Measurements from ENCODE around the gene CHMP2A.

The CHMP2A gene

DNA sequence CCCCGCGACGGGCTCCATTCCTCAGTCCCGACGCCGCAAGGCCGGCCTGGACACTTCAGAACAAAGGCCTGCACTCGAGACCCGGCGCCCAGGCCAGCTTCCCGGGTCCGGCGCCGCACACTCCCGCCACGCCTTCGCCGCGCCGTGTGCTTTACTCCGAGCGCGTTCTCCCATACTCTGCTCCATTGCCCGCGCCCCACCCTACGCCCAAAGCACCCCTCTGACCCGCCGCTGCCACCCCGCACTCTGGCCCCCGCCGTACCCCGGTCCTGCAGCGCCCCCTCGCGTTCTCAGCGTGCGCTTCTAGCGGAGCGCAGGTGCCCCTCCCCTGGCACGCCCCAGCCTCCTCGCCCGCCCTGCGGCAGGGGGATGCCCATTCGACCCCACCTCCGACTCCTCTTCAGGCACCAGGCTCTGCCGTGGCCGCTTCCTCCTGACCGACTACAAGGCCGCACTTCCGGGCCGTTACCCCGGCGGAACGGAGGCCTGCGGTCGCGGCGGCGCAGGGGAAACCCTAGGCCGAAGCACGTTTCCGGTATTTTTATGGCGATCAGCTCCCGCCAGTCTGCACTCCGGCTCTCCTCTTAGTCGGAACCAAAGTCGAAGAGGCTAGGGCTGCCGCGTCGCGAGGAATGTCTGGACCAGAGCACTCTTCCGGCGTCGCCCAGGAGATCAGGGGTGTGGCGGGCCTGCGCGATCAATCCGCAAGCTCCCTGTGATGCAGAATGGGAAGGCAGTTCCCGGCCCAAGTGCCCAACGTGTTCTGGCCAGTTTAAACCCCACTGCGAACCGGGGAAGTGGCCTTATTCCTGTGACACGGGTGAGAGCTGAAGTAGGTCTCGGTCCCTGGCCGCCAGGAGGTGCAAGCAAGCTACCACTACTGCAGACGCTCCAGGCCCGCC is 35.3 kb downstream of the CHMP2A start, which contains the start of gene ZBTB45 (continued):
- TF ChIP-seq, protein P1, sequence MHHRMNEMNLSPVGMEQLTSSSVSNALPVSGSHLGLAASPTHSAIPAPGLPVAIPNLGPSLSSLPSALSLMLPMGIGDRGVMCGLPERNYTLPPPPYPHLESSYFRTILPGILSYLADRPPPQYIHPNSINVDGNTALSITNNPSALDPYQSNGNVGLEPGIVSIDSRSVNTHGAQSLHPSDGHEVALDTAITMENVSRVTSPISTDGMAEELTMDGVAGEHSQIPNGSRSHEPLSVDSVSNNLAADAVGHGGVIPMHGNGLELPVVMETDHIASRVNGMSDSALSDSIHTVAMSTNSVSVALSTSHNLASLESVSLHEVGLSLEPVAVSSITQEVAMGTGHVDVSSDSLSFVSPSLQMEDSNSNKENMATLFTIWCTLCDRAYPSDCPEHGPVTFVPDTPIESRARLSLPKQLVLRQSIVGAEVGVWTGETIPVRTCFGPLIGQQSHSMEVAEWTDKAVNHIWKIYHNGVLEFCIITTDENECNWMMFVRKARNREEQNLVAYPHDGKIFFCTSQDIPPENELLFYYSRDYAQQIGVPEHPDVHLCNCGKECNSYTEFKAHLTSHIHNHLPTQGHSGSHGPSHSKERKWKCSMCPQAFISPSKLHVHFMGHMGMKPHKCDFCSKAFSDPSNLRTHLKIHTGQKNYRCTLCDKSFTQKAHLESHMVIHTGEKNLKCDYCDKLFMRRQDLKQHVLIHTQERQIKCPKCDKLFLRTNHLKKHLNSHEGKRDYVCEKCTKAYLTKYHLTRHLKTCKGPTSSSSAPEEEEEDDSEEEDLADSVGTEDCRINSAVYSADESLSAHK (tag by site-specific recombination; IDR thresholded peaks at IDR 0.05): peak; percentile 81
- TF ChIP-seq, protein P2, sequence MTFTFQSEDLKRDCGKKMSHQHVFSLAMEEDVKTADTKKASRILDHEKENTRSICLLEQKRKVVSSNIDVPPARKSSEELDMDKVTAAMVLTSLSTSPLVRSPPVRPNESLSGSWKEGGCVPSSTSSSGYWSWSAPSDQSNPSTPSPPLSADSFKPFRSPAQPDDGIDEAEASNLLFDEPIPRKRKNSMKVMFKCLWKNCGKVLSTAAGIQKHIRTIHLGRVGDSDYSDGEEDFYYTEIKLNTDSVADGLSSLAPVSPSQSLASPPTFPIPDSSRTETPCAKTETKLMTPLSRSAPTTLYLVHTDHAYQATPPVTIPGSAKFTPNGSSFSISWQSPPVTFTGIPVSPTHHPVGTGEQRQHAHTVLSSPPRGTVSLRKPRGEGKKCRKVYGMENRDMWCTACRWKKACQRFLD (tag by site-specific recombination; IDR thresholded peaks at IDR 0.05): no peak
- TF ChIP-seq ZNF311 (tag by site-specific recombination; IDR thresholded peaks at IDR 0.05; ENCODE audit: borderline replicate concordance) (no peak), KLF1 (tag by site-specific recombination; IDR thresholded peaks at IDR 0.05) (peak; percentile 97), ZNF707 (tag by site-specific recombination; IDR thresholded peaks at IDR 0.05) (no peak; the same call in 1 of the 2 replicates), GLIS1 (tag by site-specific recombination; IDR thresholded peaks at IDR 0.05) (peak; percentile 65), RBAK (tag by site-specific recombination; IDR thresholded peaks at IDR 0.05) (peak; percentile 17; the same call in 1 of the 2 replicates), ZNF670 (tag by site-specific recombination; IDR thresholded peaks at IDR 0.05; ENCODE audit: low read depth) (no peak), ZNF324 (tag by site-specific recombination; IDR thresholded peaks at IDR 0.05) (peak; percentile 99), ZNF169 (tag by site-specific recombination; IDR thresholded peaks at IDR 0.05) (no peak), ZNF112 (tag by site-specific recombination; IDR thresholded peaks at IDR 0.05) (no peak), GLIS2 (tag by site-specific recombination; IDR thresholded peaks at IDR 0.05) (peak; percentile 85), ZBTB21 (tag by site-specific recombination; IDR thresholded peaks at IDR 0.05) (peak; percentile 84), GLI2 (tag by site-specific recombination; IDR thresholded peaks at IDR 0.05; ENCODE audit: borderline replicate concordance, low read depth) (no peak; the same call in 1 of the 2 replicates), ZNF416 (tag by site-specific recombination; IDR thresholded peaks at IDR 0.05) (0 out of 2 replicates have a peak, but pooled peaks have one; percentile 36), ZNF394 (tag by site-specific recombination; IDR thresholded peaks at IDR 0.05; ENCODE audit: borderline replicate concordance) (peak; percentile 87), ZNF571 (tag by site-specific recombination; IDR thresholded peaks at IDR 0.05) (no peak), GLI4 (tag by site-specific recombination; IDR thresholded peaks at IDR 0.05) (peak; percentile 89; the same call in 1 of the 2 replicates), ZNF366 (tag by site-specific recombination; conservative IDR thresholded peaks at IDR 0.05) (peak; percentile 53; the same call in 1 of the 2 replicates), HOXC10 (CRISPR knock-in tag; IDR thresholded peaks at IDR 0.05) (peak; percentile 100), ZNF292 (tag by site-specific recombination; IDR thresholded peaks at IDR 0.05; ENCODE audit: borderline replicate concordance, low read depth) (no peak), ZNF747 (tag by site-specific recombination; IDR thresholded peaks at IDR 0.05) (no peak), ZNF114 (tag by site-specific recombination; IDR thresholded peaks at IDR 0.05) (no peak), ZNF596 (tag by site-specific recombination; IDR thresholded peaks at IDR 0.05) (0 out of 2 replicates have a peak, but pooled peaks have one; percentile 18)
- TF ChIP-seq, protein P3, sequence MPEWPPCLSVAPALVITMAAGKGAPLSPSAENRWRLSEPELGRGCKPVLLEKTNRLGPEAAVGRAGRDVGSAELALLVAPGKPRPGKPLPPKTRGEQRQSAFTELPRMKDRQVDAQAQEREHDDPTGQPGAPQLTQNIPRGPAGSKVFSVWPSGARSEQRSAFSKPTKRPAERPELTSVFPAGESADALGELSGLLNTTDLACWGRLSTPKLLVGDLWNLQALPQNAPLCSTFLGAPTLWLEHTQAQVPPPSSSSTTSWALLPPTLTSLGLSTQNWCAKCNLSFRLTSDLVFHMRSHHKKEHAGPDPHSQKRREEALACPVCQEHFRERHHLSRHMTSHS (tag by site-specific recombination; IDR thresholded peaks at IDR 0.05): no peak
- TF ChIP-seq, protein P4, sequence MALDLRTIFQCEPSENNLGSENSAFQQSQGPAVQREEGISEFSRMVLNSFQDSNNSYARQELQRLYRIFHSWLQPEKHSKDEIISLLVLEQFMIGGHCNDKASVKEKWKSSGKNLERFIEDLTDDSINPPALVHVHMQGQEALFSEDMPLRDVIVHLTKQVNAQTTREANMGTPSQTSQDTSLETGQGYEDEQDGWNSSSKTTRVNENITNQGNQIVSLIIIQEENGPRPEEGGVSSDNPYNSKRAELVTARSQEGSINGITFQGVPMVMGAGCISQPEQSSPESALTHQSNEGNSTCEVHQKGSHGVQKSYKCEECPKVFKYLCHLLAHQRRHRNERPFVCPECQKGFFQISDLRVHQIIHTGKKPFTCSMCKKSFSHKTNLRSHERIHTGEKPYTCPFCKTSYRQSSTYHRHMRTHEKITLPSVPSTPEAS (tag by site-specific recombination; IDR thresholded peaks at IDR 0.05): peak; percentile 79; the same call in 1 of the 2 replicates
- TF ChIP-seq, protein P5, sequence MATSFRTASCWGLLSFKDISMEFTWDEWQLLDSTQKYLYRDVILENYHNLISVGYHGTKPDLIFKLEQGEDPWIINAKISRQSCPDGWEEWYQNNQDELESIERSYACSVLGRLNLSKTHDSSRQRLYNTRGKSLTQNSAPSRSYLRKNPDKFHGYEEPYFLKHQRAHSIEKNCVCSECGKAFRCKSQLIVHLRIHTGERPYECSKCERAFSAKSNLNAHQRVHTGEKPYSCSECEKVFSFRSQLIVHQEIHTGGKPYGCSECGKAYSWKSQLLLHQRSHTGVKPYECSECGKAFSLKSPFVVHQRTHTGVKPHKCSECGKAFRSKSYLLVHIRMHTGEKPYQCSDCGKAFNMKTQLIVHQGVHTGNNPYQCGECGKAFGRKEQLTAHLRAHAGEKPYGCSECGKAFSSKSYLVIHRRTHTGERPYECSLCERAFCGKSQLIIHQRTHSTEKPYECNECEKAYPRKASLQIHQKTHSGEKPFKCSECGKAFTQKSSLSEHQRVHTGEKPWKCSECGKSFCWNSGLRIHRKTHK (tag by site-specific recombination; IDR thresholded peaks at IDR 0.05): no peak
- TF ChIP-seq, protein P6, sequence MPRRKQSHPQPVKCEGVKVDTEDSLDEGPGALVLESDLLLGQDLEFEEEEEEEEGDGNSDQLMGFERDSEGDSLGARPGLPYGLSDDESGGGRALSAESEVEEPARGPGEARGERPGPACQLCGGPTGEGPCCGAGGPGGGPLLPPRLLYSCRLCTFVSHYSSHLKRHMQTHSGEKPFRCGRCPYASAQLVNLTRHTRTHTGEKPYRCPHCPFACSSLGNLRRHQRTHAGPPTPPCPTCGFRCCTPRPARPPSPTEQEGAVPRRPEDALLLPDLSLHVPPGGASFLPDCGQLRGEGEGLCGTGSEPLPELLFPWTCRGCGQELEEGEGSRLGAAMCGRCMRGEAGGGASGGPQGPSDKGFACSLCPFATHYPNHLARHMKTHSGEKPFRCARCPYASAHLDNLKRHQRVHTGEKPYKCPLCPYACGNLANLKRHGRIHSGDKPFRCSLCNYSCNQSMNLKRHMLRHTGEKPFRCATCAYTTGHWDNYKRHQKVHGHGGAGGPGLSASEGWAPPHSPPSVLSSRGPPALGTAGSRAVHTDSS (tag by site-specific recombination; IDR thresholded peaks at IDR 0.05): peak; percentile 75
- TF ChIP-seq, protein P7, sequence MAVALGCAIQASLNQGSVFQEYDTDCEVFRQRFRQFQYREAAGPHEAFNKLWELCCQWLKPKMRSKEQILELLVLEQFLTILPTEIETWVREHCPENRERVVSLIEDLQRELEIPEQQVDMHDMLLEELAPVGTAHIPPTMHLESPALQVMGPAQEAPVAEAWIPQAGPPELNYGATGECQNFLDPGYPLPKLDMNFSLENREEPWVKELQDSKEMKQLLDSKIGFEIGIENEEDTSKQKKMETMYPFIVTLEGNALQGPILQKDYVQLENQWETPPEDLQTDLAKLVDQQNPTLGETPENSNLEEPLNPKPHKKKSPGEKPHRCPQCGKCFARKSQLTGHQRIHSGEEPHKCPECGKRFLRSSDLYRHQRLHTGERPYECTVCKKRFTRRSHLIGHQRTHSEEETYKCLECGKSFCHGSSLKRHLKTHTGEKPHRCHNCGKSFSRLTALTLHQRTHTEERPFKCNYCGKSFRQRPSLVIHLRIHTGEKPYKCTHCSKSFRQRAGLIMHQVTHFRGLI (tag by site-specific recombination; IDR thresholded peaks at IDR 0.05): peak; percentile 75
